ENCODE measurements around the gene PRKN. TPM values are rescaled to one million over a fixed set of nuclear protein-coding genes. Genes with fewer than 3 reads are reported as not detected.

PRKN gene
- total and polyA plus RNA-seq, 9 of the 15 experiments (the other 6 are each of a cell fraction or from before 2014, with no cell fraction given) = 0.03 to 0.96 (median 0.15) TPM; not detected in 2

- Histone ChIP-seq H4K20me1 (replicated peaks; ENCODE audit: control insufficient read depth, insufficient read depth, low read length) (no peaks in the 10 kb centered on the region), H3K9ac (ENCODE audit: insufficient read depth in 1 of 2, low read depth in 2 of 2, low read length in 2 of 2) (no peak overlapping the region), H3K4me3 (no peak overlapping the region), H3K36me3 (ENCODE audit: control insufficient read depth, insufficient read depth, low read length) (no peaks in the 10 kb centered on the region), H2AFZ (ENCODE audit: low read depth, low read length) (no peak overlapping the region), H3K9me1 (ENCODE audit: control insufficient read depth, insufficient read depth, low read length) (no peaks in the 10 kb centered on the region), H3K9me3 (replicated peaks; ENCODE audit: control insufficient read depth, insufficient read depth, low read depth, low read length) (no peaks in the 10 kb centered on the region), H3K4me1 (replicated peaks in 1 of 2; ENCODE audit: control insufficient read depth in 2 of 2, insufficient read depth in 2 of 2, low read length in 2 of 2) (no peaks in the 10 kb centered on the region), H3K27ac (ENCODE audit: extremely low read depth, low read depth, low read length) (no peak overlapping the region), H3K27me3 (ENCODE audit: control insufficient read depth in 2 of 2, insufficient read depth in 2 of 2, low read length in 2 of 2) (no peaks in the 10 kb centered on the region), H3K79me2 (ENCODE audit: control insufficient read depth, insufficient read depth, low read length) (no peaks in the 10 kb centered on the region), H3K4me2 (ENCODE audit: insufficient read depth, low read length) (no peak overlapping the region)
- POLR2A ChIA-PET = no interaction called here
- in situ Hi-C loops (cut with MboI) (no loop called here), intact Hi-C loops (cut with micrococcal nuclease) (no loop called here)
- no TSS peak for BruUV-seq (replicated peaks)
- TF ChIP-seq ZNF175 (CRISPR knock-in tag; IDR thresholded peaks at IDR 0.05; ENCODE audit: low read depth) (no peak), ZBED1 (IDR thresholded peaks at IDR 0.05) (no peak), ELF4 (CRISPR knock-in tag; IDR thresholded peaks at IDR 0.05) (no peak), NKRF (IDR thresholded peaks at IDR 0.05; ENCODE audit: borderline replicate concordance) (no peak), E2F4 (CRISPR knock-in tag; IDR thresholded peaks at IDR 0.05; ENCODE audit: low read depth) (no peak), RHOXF2B (CRISPR knock-in tag; conservative IDR thresholded peaks at IDR 0.05) (no peak), RBM17 (IDR thresholded peaks at IDR 0.05; ENCODE audit: borderline replicate concordance, low read depth, low read length) (no peak), MECOM (CRISPR knock-in tag; IDR thresholded peaks at IDR 0.05) (no peak), GTF3C2 (IDR thresholded peaks at IDR 0.05; ENCODE audit: borderline replicate concordance, extremely low read depth, insufficient read length) (no peak), SOX6 (IDR thresholded peaks at IDR 0.05) (no peak), KDM1A (IDR thresholded peaks at IDR 0.05) (no peak), PHB (CRISPR knock-in tag; IDR thresholded peaks at IDR 0.05) (no peak), ELK1 (CRISPR knock-in tag; IDR thresholded peaks at IDR 0.05) (no peak), WHSC1 (IDR thresholded peaks at IDR 0.05; ENCODE audit: low read length) (no peak), ZNF24 (IDR thresholded peaks at IDR 0.05) (no peak), ZNF707 (CRISPR knock-in tag; conservative IDR thresholded peaks at IDR 0.05) (no peak)
- no peak for DNase-seq (ENCODE audit: extremely low read depth in 1 of 4, low spot score in 3 of 4)
- FAIRE-seq = no peak
- CTCF ChIA-PET (ENCODE audit: low intra/inter-chr PET ratio) = no interaction called here
- no peak for ATAC-seq
These were observed 784.0 kb downstream of the PRKN start for GRCh38 chr6:161943561-161943960.
